Measurements from ENCODE around the gene LRRC8D.
"Not testable (repeated sequence)": the region's sequence is repeated elsewhere in the genome, so short reads cannot be mapped to it uniquely, and the experiment has no call there.

LRRC8D gene

GRCh38 chr1:89965193-89965768 is 144.4 kb downstream of the LRRC8D start:
- DNase-seq = no peak

DNA sequence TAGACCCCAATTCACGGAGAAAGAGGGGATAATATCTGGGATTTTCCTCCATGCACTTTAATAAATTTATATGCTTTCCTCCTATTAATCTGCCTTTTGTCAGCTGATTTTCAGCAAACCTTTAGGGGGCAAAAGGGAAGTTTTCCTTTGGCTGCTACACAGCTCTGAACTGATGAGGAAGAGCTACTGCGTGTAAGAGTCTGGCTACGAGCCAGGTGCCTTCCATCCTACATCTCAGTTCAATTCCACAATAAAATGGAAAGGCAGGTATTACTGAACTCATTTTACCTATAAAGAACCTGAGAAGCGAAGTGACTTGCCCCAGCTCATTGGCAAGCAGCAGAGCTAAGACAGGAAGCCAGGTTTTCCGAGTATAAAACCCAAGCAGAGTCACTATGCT is 145.8 kb downstream of the LRRC8D start:
- DNase-seq = peak; percentile 38

DNA sequence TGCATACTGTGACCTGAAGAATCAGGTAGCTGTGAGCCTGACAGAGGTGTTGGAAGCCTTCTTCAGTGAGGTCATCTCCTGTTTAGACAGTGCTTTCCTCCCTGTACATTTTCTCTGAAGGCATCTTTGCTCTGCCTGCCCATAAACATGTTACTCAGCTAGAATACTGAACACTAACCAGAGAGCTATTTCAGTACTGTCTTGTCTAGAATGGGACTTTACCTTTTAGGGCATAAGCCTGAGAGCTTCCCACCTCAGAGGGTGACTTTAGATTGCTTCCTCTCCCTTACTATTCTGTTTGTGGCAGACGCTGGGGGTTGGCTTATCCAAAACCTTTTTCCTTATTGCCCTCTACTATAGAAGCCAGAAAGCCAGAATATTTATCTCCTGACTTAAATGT is 150.8 kb downstream of the LRRC8D start:
- no peak for DNase-seq

GRCh38 chr1:89972024-89972423 is 151.2 kb downstream of the LRRC8D start:
- DNase-seq = no peak

DNA sequence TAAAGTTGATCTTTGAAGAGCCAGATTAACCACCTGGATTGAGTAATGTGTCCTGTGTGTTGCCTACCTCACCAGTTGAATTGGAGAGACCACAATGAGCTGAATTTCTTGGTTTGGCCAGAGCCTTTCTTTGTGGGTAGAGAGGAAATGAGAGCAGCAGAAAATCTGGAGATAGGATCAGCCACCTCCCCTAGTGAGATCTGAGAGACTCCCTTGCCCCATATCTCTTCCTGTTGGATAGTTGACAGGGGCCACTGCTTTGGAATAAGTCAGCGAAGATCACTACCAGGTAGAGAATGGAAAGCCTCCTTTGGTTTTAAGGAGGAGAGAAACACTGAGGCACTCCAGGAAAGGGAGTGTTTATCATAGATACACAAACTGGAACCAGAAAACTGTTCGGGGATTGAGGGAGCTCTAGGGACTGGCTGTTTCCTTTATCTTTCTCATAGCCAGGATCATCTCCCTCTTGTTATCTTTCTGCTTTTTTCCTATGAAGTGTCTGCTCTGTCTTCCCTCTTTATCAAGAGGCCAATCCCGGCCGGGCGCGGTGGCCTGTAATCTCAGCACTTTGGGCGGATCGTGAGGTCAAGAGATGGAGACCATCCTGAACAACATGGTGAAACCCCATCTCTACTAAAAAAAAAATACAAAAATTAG is 152.8 kb downstream of the LRRC8D start:
- DNase-seq = peak; percentile 60

DNA sequence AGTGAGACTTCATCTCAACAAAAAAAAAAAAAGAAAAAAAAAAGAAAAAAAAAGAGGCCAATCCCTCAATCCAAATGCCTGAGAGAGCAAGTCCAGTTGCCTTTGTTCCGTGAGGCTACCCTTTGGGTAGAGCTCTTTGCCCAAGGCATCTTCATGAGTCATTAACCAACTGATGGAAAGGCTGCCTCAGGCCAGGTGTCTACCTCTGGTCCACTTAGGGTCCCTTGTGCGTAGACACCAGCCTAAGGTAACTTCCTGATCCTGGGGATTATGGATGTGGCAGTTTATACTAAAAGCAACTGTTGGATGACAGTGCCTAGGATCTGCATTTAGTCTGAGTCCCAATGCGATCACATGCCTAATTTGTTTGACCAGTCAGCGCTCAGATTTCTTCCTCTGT is 153.4 kb downstream of the LRRC8D start:
- no peak for DNase-seq

GRCh38 chr1:89974696-89975470 is 154.1 kb downstream of the LRRC8D start:
- DNase-seq = no peak

DNA sequence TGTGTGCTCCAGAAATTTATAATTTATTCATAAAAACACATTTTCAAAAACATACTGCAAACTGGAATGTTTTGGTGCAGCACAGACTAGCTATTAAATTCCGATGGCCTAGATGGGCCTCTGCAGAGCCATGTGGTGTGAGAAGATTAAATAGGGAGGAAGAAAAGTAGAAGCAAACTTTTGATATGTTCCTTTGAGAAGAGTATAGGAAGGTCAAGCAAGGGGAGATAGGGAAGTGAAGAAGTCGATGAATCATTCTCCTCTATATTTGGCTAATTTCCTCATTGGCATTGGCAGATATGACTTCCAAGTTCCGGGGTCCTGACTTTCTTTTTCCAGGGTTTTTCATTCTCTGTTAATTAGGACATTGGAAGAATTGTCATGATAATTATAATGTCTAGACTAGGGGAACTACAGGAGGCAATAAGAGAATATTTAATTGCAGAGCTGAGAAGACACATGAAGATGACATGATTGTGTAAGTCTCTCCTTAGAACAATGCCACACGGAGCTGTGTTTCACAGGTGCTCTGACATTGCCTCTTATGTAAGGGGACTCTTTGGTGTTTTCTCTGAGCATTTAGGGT is 154.8 kb downstream of the LRRC8D start:
- peak; percentile 45 for DNase-seq

- DNase-seq = no peak
Measured at GRCh38 chr1:89978755-89979154, 157.9 kb downstream of the LRRC8D start.

DNA sequence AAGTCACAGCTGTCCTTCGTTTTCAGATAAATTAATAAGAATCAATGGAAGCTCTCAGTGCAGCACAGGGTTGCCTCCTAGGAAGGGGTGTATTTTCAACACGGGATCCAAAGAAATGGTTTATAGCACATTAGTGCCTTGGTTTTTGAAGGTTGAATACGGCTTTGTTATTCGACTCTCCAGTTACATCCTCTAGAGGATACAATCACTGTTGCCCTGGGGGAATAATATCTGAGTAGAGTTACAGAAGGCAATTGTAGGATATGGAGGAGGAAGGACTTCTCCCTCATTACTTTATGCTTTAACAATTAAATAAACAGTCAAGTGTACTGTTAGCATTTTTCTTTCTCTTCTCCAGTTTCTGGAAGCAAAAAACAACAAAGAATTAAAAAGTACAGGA is 159.8 kb downstream of the LRRC8D start:
- no peak for DNase-seq

- not testable (repeated sequence) for DNase-seq
Measured at GRCh38 chr1:89982846-89983245, 162.0 kb downstream of the LRRC8D start.

DNA sequence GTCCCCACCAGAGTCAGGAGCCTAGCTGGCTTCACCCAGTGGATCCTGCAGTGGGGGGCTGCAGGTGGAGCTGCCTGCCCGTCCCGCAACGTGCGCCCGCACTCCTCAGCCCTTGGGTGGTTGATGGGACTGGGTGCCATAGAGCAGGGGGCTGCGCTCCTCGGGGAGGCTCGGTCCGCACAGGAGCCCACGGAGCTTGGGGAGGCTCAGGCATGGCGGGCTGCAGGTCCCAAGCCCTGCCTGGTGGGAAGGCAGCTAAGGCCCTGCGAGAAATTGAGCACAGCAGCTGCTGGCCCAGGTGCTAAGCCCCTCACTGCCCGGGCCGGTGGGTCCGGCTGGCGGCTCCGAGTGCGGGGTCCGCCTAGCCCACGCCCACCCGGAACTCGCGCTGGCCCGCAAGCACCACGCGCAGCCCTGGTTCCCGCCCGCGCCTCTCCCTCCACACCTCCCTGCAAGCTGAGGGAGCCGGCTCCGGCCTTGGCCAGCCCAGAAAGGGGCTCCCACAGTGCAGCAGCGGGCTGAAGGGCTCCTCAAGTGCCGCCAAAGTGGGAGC is 163.8 kb downstream of the LRRC8D start:
- not testable (repeated sequence) for DNase-seq

DNA sequence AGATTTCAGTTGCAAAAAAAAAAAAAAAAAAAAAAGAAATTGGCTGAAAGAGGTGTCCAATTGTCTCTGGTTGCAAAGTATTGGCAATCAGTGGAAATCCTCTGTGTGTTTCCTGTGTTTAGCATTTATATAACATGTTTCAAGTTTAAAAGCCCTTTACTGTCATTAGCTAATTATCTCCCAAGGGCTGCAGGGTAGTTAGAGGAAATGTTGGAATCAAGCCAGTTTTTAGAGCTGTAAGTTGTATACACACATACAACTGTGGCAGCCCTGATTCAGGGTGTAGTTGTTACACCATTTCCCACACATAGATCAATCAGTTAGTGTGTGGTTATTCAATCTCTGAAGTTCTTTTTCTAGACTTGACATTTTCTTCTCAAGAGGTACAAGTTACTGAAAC is 165.2 kb downstream of the LRRC8D start:
- DNase-seq = peak; percentile 72

Measured in hematopoietic multipotent progenitor cell treated with erythropoietin and hydrocortisone succinate and interleukin-3 and kit ligand, for 6 days (in vitro differentiated cells).